Spinal cord (tissue), 10 donors: ENCODE data around the gene RFX2. TPM values are rescaled to one million over a fixed set of nuclear protein-coding genes. Genes with fewer than 3 reads are reported as not detected.

Experiments used
- DNase-seq, 6 donors: peaks; one replicate each; pipeline versions ENCODE4 v3.0.0 to v3.0.0-alpha.2; 2013 to 2015; ENCODE audit warnings: low spot score in 6 of 6, low read depth in 4 of 6
- H3K27ac ChIP-seq: one replicate; pipeline ENCODE4 v1.5.1; 2013; ENCODE audit warnings: low read depth, low read length, control low read depth
- H3K27me3 ChIP-seq: one replicate; pipeline ENCODE4 v1.6.1; 2013; ENCODE audit warnings: low read length; ENCODE audit not compliant: control insufficient read depth, insufficient read depth
- H3K36me3 ChIP-seq: one replicate; pipeline ENCODE4 v1.6.1; 2013; ENCODE audit warnings: low read length; ENCODE audit not compliant: control insufficient read depth, insufficient read depth
- H3K4me1 ChIP-seq: one replicate; pipeline ENCODE4 v1.6.1; 2013; ENCODE audit warnings: low read length; ENCODE audit not compliant: control insufficient read depth, insufficient read depth
- H3K4me3 ChIP-seq: one replicate; pipeline ENCODE4 v1.5.1; 2013; ENCODE audit warnings: low read depth, low read length, control low read depth
- H3K9me3 ChIP-seq: one replicate; pipeline ENCODE4 v1.6.1; 2013; ENCODE audit warnings: low read length; ENCODE audit not compliant: control insufficient read depth, insufficient read depth
- WGBS: methylation state at CpG from one replicate; pipeline ENCODE4 v1.1.5; 2013; ENCODE audit warnings: missing lambda C conversion rate; ENCODE audit not compliant: insufficient coverage; 5-methylcytosine and 5-hydroxymethylcytosine counted together
- long read RNA-seq, 4 donors: transcript quantifications; one replicate each; lab custom pipeline, GENCODE V29; 2026
- polyA plus RNA-seq, 2 donors: library from polyadenylated mRNA; unstranded; fragments of 120-200 nt; gene quantifications; one replicate each; pipeline ENCODE4 v1.2.1, GENCODE V29; 2013; ENCODE audit not compliant: insufficient read length in 2 of 2
- total RNA-seq, 2 donors: library from RNA; depleted of rRNA in 1 of 2; stranded (reverse); fragments of 120-200 nt in 1 of 2; fragments of >200 nt in 1 of 2; gene quantifications; one replicate each; pipeline versions ENCODE4 v1.2.3 to v1.2.4, GENCODE V29; 2013 to 2014
- donor health status: healthy.

Gene RFX2
- total RNA-seq = 10 to 100 TPM in 1 of 2 donors, 1 to 10 TPM in 1; 5.7 to 14.2 TPM
- polyA plus RNA-seq = 10 to 100 TPM; 14.4 to 18.8 TPM
- long read RNA-seq, donor 1, partial matches to known transcripts = 5 of 5 reads
- long read RNA-seq, donor 1, other reads (novel, unspliced or antisense) = 0 of 5 reads
- long read RNA-seq, donor 2, partial matches to known transcripts = 0 of 1 reads
- long read RNA-seq, donor 2, other reads (novel, unspliced or antisense) = 0 of 1 reads
- long read RNA-seq, donor 3, partial matches to known transcripts = 0 of 1 reads
- long read RNA-seq, donor 3, other reads (novel, unspliced or antisense) = 0 of 1 reads
- long read RNA-seq, donor 4, partial matches to known transcripts = 0 of 2 reads
- long read RNA-seq, donor 4, other reads (novel, unspliced or antisense) = 0 of 2 reads

- Histone ChIP-seq H3K27me3 (peaks cover 9% of the 10 kb centered on the region), H3K36me3 (no peaks in the 10 kb centered on the region), H3K9me3 (no peaks in the 10 kb centered on the region), H3K4me3 (peak within 1 kb of the TSS; percentile 69), H3K4me1 (peaks cover 21% of the 10 kb centered on the region), H3K27ac (peak within 1 kb of the TSS; percentile 89)
- peak; percentile 93 to 100 (median 98) for DNase-seq
- WGBS = under 1% methylated on average over 70 of the region's 75 CpGs
Measured at GRCh38 chr19:6110360-6110977, at the start of gene RFX2. Gene RFX2 (minus strand): TSS chr19:6110500. CDS start chr19:6047496, 63,004 bp downstream.

DNA sequence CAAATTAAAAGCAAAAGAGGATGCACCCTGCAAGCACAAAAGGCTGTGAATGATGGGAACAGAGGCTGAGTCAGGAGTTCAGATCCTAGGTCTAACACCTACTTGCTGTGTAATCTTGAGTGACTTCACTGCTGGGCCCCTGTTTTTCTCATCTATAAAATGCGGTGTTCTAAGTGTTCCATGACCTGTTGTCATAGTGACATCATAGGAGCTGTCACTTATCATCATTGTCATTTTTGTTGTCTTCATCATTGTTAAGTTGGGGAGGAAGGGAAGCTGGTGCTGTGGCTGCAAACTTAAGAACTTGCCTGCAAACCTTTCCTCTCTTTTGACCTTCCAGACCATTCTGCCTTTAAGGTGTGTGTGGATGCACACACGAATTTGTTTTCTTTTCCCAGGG lies 45.7 kb upstream of the RFX2 start:
- no peak for DNase-seq
- Histone ChIP-seq H3K4me1 (no peaks in the 10 kb centered on the region), H3K9me3 (no peaks in the 10 kb centered on the region), H3K27me3 (no peaks in the 10 kb centered on the region), H3K4me3 (no peak overlapping the region), H3K27ac (no peak overlapping the region), H3K36me3 (no peaks in the 10 kb centered on the region)
- 100% methylated on average over 1 of the region's 2 CpGs for WGBS

DNA sequence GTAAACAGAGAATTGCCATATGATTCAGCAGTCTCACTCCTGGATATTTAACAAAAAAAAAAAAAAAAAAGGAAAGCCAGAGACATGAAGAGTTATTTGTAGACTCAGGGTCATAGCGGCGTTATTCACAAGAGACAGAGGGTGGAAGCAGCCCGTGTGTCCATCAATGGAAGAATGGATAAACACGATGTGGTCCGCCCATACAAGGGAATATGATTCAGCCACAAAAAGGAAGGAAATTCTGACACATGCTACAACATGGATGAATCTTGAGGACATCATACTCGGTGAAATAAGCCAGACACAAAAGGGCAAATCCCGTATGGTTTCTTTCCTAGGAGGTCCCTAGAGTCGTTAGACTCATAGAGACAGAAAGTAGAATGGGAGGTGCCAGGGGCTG lies 40.0 kb upstream of the RFX2 start:
- no peak for DNase-seq
- Histone ChIP-seq H3K27ac (no peak overlapping the region), H3K9me3 (no peaks in the 10 kb centered on the region), H3K27me3 (no peaks in the 10 kb centered on the region), H3K4me3 (no peak overlapping the region), H3K4me1 (no peaks in the 10 kb centered on the region), H3K36me3 (no peaks in the 10 kb centered on the region)
- WGBS = 90% methylated on average over 8 of the region's 8 CpGs

DNA sequence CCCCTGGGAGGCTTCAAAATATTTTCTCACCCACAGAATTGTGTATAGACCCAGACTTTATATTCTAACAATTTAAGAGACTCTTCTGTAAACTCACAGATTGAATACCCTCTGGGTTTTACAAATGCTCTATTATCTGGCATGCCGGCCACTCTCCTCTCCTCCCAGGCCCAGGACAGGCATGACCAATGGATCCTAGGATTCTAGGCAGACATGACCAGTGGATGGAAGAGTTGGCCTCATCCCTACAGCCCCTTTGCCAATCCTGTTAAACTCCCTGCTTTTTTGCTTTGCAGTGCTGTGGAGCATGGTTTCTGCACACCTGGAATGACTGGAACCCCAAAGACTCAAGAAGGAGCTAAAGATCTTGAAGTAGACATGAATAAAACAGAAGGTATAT lies 30.9 kb upstream of the RFX2 start:
- Histone ChIP-seq H3K27me3 (no peaks in the 10 kb centered on the region), H3K9me3 (no peaks in the 10 kb centered on the region), H3K4me1 (no peaks in the 10 kb centered on the region), H3K27ac (no peak overlapping the region), H3K4me3 (no peak overlapping the region), H3K36me3 (no peaks in the 10 kb centered on the region)
- 25% methylated on average over 1 of the region's 1 CpG for WGBS
- DNase-seq = no peak

DNA sequence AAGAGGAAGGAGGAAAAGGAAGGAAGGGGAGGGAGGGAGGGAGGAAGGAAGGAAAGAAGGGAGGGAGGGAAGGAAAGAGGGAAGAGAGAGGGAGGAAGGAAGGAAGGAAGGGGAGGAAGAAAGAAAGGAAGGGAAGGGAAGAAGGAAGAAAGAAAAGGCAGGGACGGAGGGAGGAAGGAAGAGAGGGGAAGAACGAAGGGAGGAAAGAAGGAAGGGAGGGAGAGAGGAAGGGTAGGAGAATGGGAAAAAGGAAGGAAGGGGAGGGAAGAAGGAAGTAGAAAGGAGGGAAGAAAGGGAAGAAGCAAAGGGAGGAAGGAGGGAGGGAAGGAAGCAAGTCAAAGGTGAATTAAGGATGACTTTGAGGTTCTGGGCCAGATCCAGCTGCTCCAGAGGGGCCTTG lies 28.2 kb upstream of the RFX2 start:
- Histone ChIP-seq H3K4me1 (no peaks in the 10 kb centered on the region), H3K9me3 (no peaks in the 10 kb centered on the region), H3K36me3 (no peaks in the 10 kb centered on the region), H3K4me3 (no peak overlapping the region), H3K27ac (no peak overlapping the region), H3K27me3 (no peaks in the 10 kb centered on the region)
- DNase-seq = no peak
- 69% methylated on average over 2 of the region's 2 CpGs for WGBS

- H3K4me1 ChIP-seq = no peaks in the 10 kb centered on the region
- 55% methylated on average over 5 of the region's 7 CpGs for WGBS
- H3K9me3 ChIP-seq = no peaks in the 10 kb centered on the region
- H3K27ac ChIP-seq = no peak overlapping the region
- H3K4me3 ChIP-seq = no peak overlapping the region
- no peak for DNase-seq
- H3K27me3 ChIP-seq = no peaks in the 10 kb centered on the region
- no peaks in the 10 kb centered on the region for H3K36me3 ChIP-seq
Measured at GRCh38 chr19:6138066-6138465, 27.8 kb upstream of the RFX2 start.

- Histone ChIP-seq H3K4me1 (no peaks in the 10 kb centered on the region), H3K36me3 (no peaks in the 10 kb centered on the region), H3K4me3 (no peak overlapping the region), H3K27ac (no peak overlapping the region), H3K27me3 (no peaks in the 10 kb centered on the region), H3K9me3 (no peaks in the 10 kb centered on the region)
- WGBS = 96% methylated on average over 5 of the region's 5 CpGs
- DNase-seq = no peak
Measured at GRCh38 chr19:6133231-6133630, 22.9 kb upstream of the RFX2 start.

GRCh38 chr19:6132482-6132881 lies 22.2 kb upstream of the RFX2 start:
- H3K9me3 ChIP-seq = peaks cover 2% of the 10 kb centered on the region
- no peaks in the 10 kb centered on the region for H3K27me3 ChIP-seq
- H3K4me3 ChIP-seq = no peak overlapping the region
- WGBS = 93% methylated on average over 4 of the region's 4 CpGs
- H3K4me1 ChIP-seq = no peaks in the 10 kb centered on the region
- H3K27ac ChIP-seq = no peak overlapping the region
- H3K36me3 ChIP-seq = no peaks in the 10 kb centered on the region
- no peak for DNase-seq

GRCh38 chr19:6127716-6128335 lies 17.5 kb upstream of the RFX2 start:
- H3K9me3 ChIP-seq = peaks cover 4% of the 10 kb centered on the region
- no peak overlapping the region for H3K4me3 ChIP-seq
- no peak overlapping the region for H3K27ac ChIP-seq
- no peaks in the 10 kb centered on the region for H3K36me3 ChIP-seq
- no peaks in the 10 kb centered on the region for H3K4me1 ChIP-seq
- no peaks in the 10 kb centered on the region for H3K27me3 ChIP-seq
- no peak for DNase-seq
- 100% methylated on average over 2 of the region's 6 CpGs for WGBS
